Lung (tissue), 12 donors: Measurements from ENCODE around the gene FCAR. TPM values are rescaled to one million over a fixed set of nuclear protein-coding genes. Genes with fewer than 3 reads are reported as not detected.

Experiments used
- ATAC-seq: fragments of 200-7000 bp; cut with Tn5 transposase; one replicate; pipeline ENCODE4 v1.9.1; 2020; ENCODE audit warnings: moderate number of reproducible peaks; ENCODE audit not compliant: insufficient read depth, low FRiP score
- DNase-seq, 3 donors: peaks; one replicate each; pipeline ENCODE4 v3.0.0-alpha.2; 2013 to 2017
- H3K27ac ChIP-seq, 2 donors: one replicate each; pipeline ENCODE4 v1.5.1; 2013; ENCODE audit warnings: mild to moderate bottlenecking in 2 of 2, moderate library complexity in 2 of 2, control low read depth in 1 of 2, inconsistent platforms in 1 of 2, low read depth in 1 of 2, low read length in 1 of 2
- H3K27me3 ChIP-seq, 3 donors: one replicate each; pipeline ENCODE4 v1.5.1; 2013; ENCODE audit warnings: low read length in 2 of 3; ENCODE audit not compliant: control insufficient read depth in 3 of 3, insufficient read depth in 3 of 3
- H3K36me3 ChIP-seq, 4 donors: one replicate each; pipeline ENCODE4 v1.5.1; 2013; ENCODE audit warnings: low read length in 4 of 4, mild to moderate bottlenecking in 1 of 4, moderate library complexity in 1 of 4; ENCODE audit not compliant: control insufficient read depth in 4 of 4, insufficient read depth in 4 of 4
- H3K4me1 ChIP-seq, 5 donors: one replicate each; pipeline ENCODE4 v1.5.1; 2013; ENCODE audit warnings: low read length in 5 of 5, mild to moderate bottlenecking in 2 of 5, moderate library complexity in 1 of 5; ENCODE audit not compliant: control insufficient read depth in 5 of 5, insufficient read depth in 5 of 5
- H3K4me3 ChIP-seq: one replicate; pipeline ENCODE4 v1.5.1; 2013; ENCODE audit warnings: mild to moderate bottlenecking, control low read depth, moderate library complexity
- H3K9ac ChIP-seq, 2 donors: one replicate each; pipeline ENCODE4 v1.5.1; 2013; ENCODE audit warnings: low read length in 2 of 2, control low read depth in 1 of 2; ENCODE audit not compliant: insufficient read depth in 1 of 2
- H3K9me3 ChIP-seq, 4 donors: one replicate each; pipeline ENCODE4 v1.5.1; 2013; ENCODE audit warnings: low read length in 3 of 4, mild to moderate bottlenecking in 1 of 4, moderate library complexity in 1 of 4; ENCODE audit not compliant: control insufficient read depth in 4 of 4, insufficient read depth in 3 of 4
- CTCF ChIP-seq: IDR thresholded peaks from 2 replicates; pipeline ENCODE4 v1.5.1; 2012; ENCODE audit warnings: mild to moderate bottlenecking; ENCODE audit errors: control extremely low read depth, extremely low read depth
- WGBS, 2 donors: extraction: QIAGEN DNeasy Blood & Tissue Kit; methylation state at CpG; one replicate each; pipeline ENCODE4 v1.1.7; 2013; 5-methylcytosine and 5-hydroxymethylcytosine counted together
- polyA plus RNA-seq, 2 donors: library from polyadenylated mRNA; stranded (reverse); fragments of 200-250 nt; gene quantifications; one replicate each; pipeline ENCODE4 v1.2.1, GENCODE V29; 2013
- total RNA-seq, 2 donors: library from RNA; depleted of rRNA in 1 of 2; stranded (reverse); fragments of >200 nt in 1 of 2; gene quantifications; one replicate each; pipeline ENCODE4 v1.2.1, GENCODE V29; 2014 to 2021
- donor health status: control.
- donor health status: control.
- donor health status: Bipolar disorder and iron deficiency.
- donor health status: healthy.
- donor health status: DM: yes; HTN: yes; CAD: no.

The FCAR gene
- total and polyA plus RNA-seq, 4 donors = 0.35 to 57.5 (median 12.0) TPM

GRCh38 chr19:54882758-54883157 is 8.7 kb downstream of the FCAR start:
- no peak for DNase-seq
- TF ChIP-seq CTCF = no peak
- H3K9me3 ChIP-seq = peaks cover 0 to 2% (median 0%) of the 10 kb centered on the region in 4 donors
- no peaks in the 10 kb centered on the region for H3K27me3 ChIP-seq
- H3K9ac ChIP-seq = no peak overlapping the region
- 55 to 58% methylated on average over 7 of the region's 7 CpGs for WGBS, 2 donors
- ATAC-seq = no peak
- no peaks in the 10 kb centered on the region for H3K4me1 ChIP-seq
- no peaks in the 10 kb centered on the region for H3K36me3 ChIP-seq
- H3K4me3 ChIP-seq = no peak overlapping the region
- no peak overlapping the region for H3K27ac ChIP-seq

- DNase-seq = no peak
- H3K4me1 ChIP-seq = no peaks in the 10 kb centered on the region
- no peak for ATAC-seq
- no peaks in the 10 kb centered on the region for H3K27me3 ChIP-seq
- H3K36me3 ChIP-seq = no peaks in the 10 kb centered on the region
- no peak overlapping the region for H3K9ac ChIP-seq
- no peak overlapping the region for H3K4me3 ChIP-seq
- 74 to 85% methylated on average over 9 of the region's 9 CpGs for WGBS, 2 donors
- H3K9me3 ChIP-seq = peaks cover 0 to 2% (median 0%) of the 10 kb centered on the region in 4 donors
- no peak for TF ChIP-seq CTCF
- H3K27ac ChIP-seq = no peak overlapping the region
These were observed 9.2 kb downstream of the FCAR start for GRCh38 chr19:54883228-54883627.

GRCh38 chr19:54888239-54888638 is 14.2 kb downstream of the FCAR start:
- Histone ChIP-seq H3K4me3 (no peak overlapping the region), H3K9ac (no peak overlapping the region), H3K36me3 (no peaks in the 10 kb centered on the region), H3K27ac (no peak overlapping the region), H3K9me3 (peaks cover 0 to 3% (median 0%) of the 10 kb centered on the region in 4 donors), H3K4me1 (no peaks in the 10 kb centered on the region), H3K27me3 (no peaks in the 10 kb centered on the region)
- ATAC-seq (no peak), DNase-seq (no peak)
- TF ChIP-seq CTCF = no peak
- 90 to 94% methylated on average over 10 of the region's 10 CpGs for WGBS, 2 donors

GRCh38 chr19:54889566-54889965 is 15.5 kb downstream of the FCAR start:
- H3K27me3 ChIP-seq = no peaks in the 10 kb centered on the region
- 82 to 89% methylated on average over 11 of the region's 11 CpGs for WGBS, 2 donors

More at GRCh38 chr19:54889566-54889965, 15.5 kb downstream of the FCAR start:
- no peak for DNase-seq
- TF ChIP-seq CTCF = no peak
- Histone ChIP-seq H3K36me3 (no peaks in the 10 kb centered on the region), H3K27ac (no peak overlapping the region), H3K4me3 (no peak overlapping the region), H3K9ac (no peak overlapping the region), H3K4me1 (no peaks in the 10 kb centered on the region), H3K9me3 (peaks cover 0 to 3% (median 0%) of the 10 kb centered on the region in 4 donors)
- no peak for ATAC-seq
